SK-N-SH (cell line): Measurements from ENCODE around the gene HLF. TPM values are rescaled to one million over a fixed set of nuclear protein-coding genes. Genes with fewer than 3 reads are reported as not detected.
A peak's percentile ranks its signal among the peaks of the same experiment; 100 is the strongest.

Experiments used
- CTCF ChIA-PET: fragments of 300-600, 350-600 bp; formaldehyde crosslinking; extraction: SDS; loops from one replicate; lab custom pipeline; 2021; lab: Yijun Ruan, JAX
- POLR2A ChIA-PET: fragments of 350-600 bp; sonication (Branson Sonifier 250); formaldehyde crosslinking; extraction: SDS; loops from one replicate; lab custom pipeline; 2020; ENCODE audit warnings: antibody characterized with exemption, inconsistent platforms; lab: Yijun Ruan, JAX
- DNase-seq: peaks from one replicate; pipeline ENCODE4 v3.0.0; 2012
- H2AFZ ChIP-seq: fragments of 200-600 bp; sonication (generic); 2 replicates; pipeline ENCODE4 v1.8.1; 2016; ENCODE audit warnings: antibody characterized with exemption, mild to moderate bottlenecking, low read depth
- H3F3A ChIP-seq: fragments of 200-600 bp; sonication (generic); replicated peaks from 2 replicates; pipeline ENCODE3; 2016; ENCODE audit warnings: antibody characterized with exemption, mild to moderate bottlenecking; ENCODE audit not compliant: insufficient read depth
- H3K27ac ChIP-seq, 2 experiments: fragments of 200-500 bp in 1 of 2; fragments of 200-600 bp in 1 of 2; sonication (Bioruptor generic) in 1 of 2; sonication (generic), shearing (Covaris generic) in 1 of 2; 2 replicates each; pipeline versions ENCODE4 v1.5.1 to v1.6.1; 2014 to 2016; ENCODE audit warnings: low read depth in 2 of 2, inconsistent platforms in 1 of 2, low read length in 1 of 2, mild to moderate bottlenecking in 1 of 2, mixed read lengths in 1 of 2
- H3K27me3 ChIP-seq: fragments of 200-600 bp; sonication (generic), shearing (Covaris generic); 2 replicates; pipeline ENCODE4 v1.6.1; 2016; ENCODE audit warnings: mixed run types; ENCODE audit not compliant: insufficient read depth
- H3K36me3 ChIP-seq, 2 experiments: fragments of 200-500 bp in 1 of 2; fragments of 200-600 bp in 1 of 2; sonication (Bioruptor generic) in 1 of 2; sonication (generic) in 1 of 2; replicated peaks in 1 of 2; 2 replicates each; pipeline versions ENCODE3 to v1.5.1; 2014 to 2016; ENCODE audit warnings: low read length in 1 of 2, mild to moderate bottlenecking in 1 of 2; ENCODE audit not compliant: insufficient read depth in 2 of 2, control insufficient read depth in 1 of 2
- H3K4me1 ChIP-seq, 2 experiments: fragments of 200-500 bp in 1 of 2; fragments of 200-600 bp in 1 of 2; sonication (Bioruptor generic) in 1 of 2; sonication (generic), shearing (Covaris generic) in 1 of 2; 2 replicates each; pipeline versions ENCODE4 v1.5.1 to v1.6.1; 2014 to 2016; ENCODE audit warnings: low read depth in 1 of 2, low read length in 1 of 2, mixed run types in 1 of 2; ENCODE audit not compliant: insufficient read depth in 2 of 2, control insufficient read depth in 1 of 2
- H3K4me2 ChIP-seq: fragments of 200-600 bp; sonication (generic), shearing (Covaris generic); 2 replicates; pipeline ENCODE4 v1.6.1; 2017; ENCODE audit warnings: mixed run types
- H3K4me3 ChIP-seq, 2 experiments: fragments of 200-500 bp in 1 of 2; fragments of 200-600 bp in 1 of 2; sonication (Bioruptor generic) in 1 of 2; sonication (generic), shearing (Covaris generic) in 1 of 2; 2 replicates each; pipeline versions ENCODE4 v1.5.1 to v1.8.1; 2014 to 2016; ENCODE audit warnings: low read depth in 2 of 2, inconsistent platforms in 1 of 2, low read length in 1 of 2, mild to moderate bottlenecking in 1 of 2, mixed read lengths in 1 of 2, moderate library complexity in 1 of 2
- H3K79me2 ChIP-seq: fragments of 200-600 bp; sonication (generic); 2 replicates; pipeline ENCODE4 v1.8.1; 2017; ENCODE audit warnings: mild to moderate bottlenecking; ENCODE audit not compliant: insufficient read depth
- H3K9ac ChIP-seq: fragments of 200-600 bp; sonication (generic); 2 replicates; pipeline ENCODE4 v1.6.1; 2017; ENCODE audit warnings: mixed run types
- H3K9me2 ChIP-seq: fragments of 200-600 bp; sonication (generic); 2 replicates; pipeline ENCODE4 v1.6.1; 2017; ENCODE audit warnings: mixed run types
- H3K9me3 ChIP-seq: fragments of 200-600 bp; sonication (generic); 2 replicates; pipeline ENCODE4 v1.6.1; 2017; ENCODE audit warnings: mixed run types, mild to moderate bottlenecking, moderate library complexity
- H4K20me1 ChIP-seq: fragments of 200-600 bp; sonication (generic); 2 replicates; pipeline ENCODE4 v1.6.1; 2017; ENCODE audit warnings: mild to moderate bottlenecking, mixed run types; ENCODE audit not compliant: insufficient read depth
- CHD2 ChIP-seq: fragments of 150-350 bp; IDR thresholded peaks from 2 replicates; pipeline ENCODE4 v1.6.1; 2018; ENCODE audit warnings: low read length; ENCODE audit not compliant: partially characterized antibody
- CTCF ChIP-seq: fragments of 200-600 bp; sonication (generic); IDR thresholded peaks from 2 replicates; pipeline ENCODE4 v1.6.1; 2017; ENCODE audit warnings: antibody characterized with exemption, mild to moderate bottlenecking, moderate library complexity
- FOSL2 ChIP-seq: IDR thresholded peaks from 2 replicates; pipeline ENCODE4 v1.4.0; 2012; ENCODE audit warnings: low read depth, mild to moderate bottlenecking, moderate library complexity, borderline replicate concordance
- FOXM1 ChIP-seq: IDR thresholded peaks from 2 replicates; pipeline ENCODE4 v1.4.0; 2012; ENCODE audit warnings: low read depth, mild to moderate bottlenecking
- JUND ChIP-seq: IDR thresholded peaks from 2 replicates; pipeline ENCODE4 v1.4.0; 2012
- MAX ChIP-seq: IDR thresholded peaks from 2 replicates; pipeline ENCODE4 v1.4.0; 2012; ENCODE audit warnings: low read depth
- MXI1 ChIP-seq: IDR thresholded peaks from 2 replicates; pipeline ENCODE4 v1.6.1; 2012; ENCODE audit warnings: mild to moderate bottlenecking, low read depth, low read length, improper control_type of control experiment
- NRF1 ChIP-seq: IDR thresholded peaks from 2 replicates; pipeline ENCODE4 v1.6.1; 2012; ENCODE audit warnings: low read depth, mild to moderate bottlenecking, low read length
- POLR2AphosphoS5 ChIP-seq: IDR thresholded peaks from 2 replicates; pipeline ENCODE4 v1.6.1; 2012; ENCODE audit warnings: low read depth, low read length
- RAD21 ChIP-seq: IDR thresholded peaks from 2 replicates; pipeline ENCODE4 v1.6.1; 2012; ENCODE audit warnings: mild to moderate bottlenecking, low read length
- RCOR1 ChIP-seq: fragments of 150-350 bp; IDR thresholded peaks from 2 replicates; pipeline ENCODE4 v1.6.1; 2017; ENCODE audit warnings: antibody characterized with exemption, low read length
- REST ChIP-seq: IDR thresholded peaks from 2 replicates; pipeline ENCODE4 v1.6.1; 2012; ENCODE audit warnings: mild to moderate bottlenecking, low read depth, low read length, moderate library complexity
- RFX5 ChIP-seq: IDR thresholded peaks from 2 replicates; pipeline ENCODE4 v1.6.1; 2012; ENCODE audit warnings: mild to moderate bottlenecking, improper control_type of control experiment, low read length
- SIN3A ChIP-seq: IDR thresholded peaks from 2 replicates; pipeline ENCODE4 v1.6.1; 2012; ENCODE audit warnings: low read depth, mild to moderate bottlenecking, low read length, moderate library complexity, borderline replicate concordance
- SMC3 ChIP-seq: IDR thresholded peaks from 2 replicates; pipeline ENCODE4 v1.6.1; 2012; ENCODE audit warnings: low read depth, low read length, improper control_type of control experiment
- TAF1 ChIP-seq: IDR thresholded peaks from 2 replicates; pipeline ENCODE4 v1.6.1; 2012; ENCODE audit warnings: low read depth, mild to moderate bottlenecking, low read length, moderate library complexity, borderline replicate concordance
- TCF12 ChIP-seq: IDR thresholded peaks from 2 replicates; pipeline ENCODE4 v1.4.0; 2012
- TEAD4 ChIP-seq: IDR thresholded peaks from 2 replicates; pipeline ENCODE4 v1.4.0; 2012; ENCODE audit warnings: mild to moderate bottlenecking, borderline replicate concordance; ENCODE audit not compliant: insufficient read depth
- ZBTB33 ChIP-seq: IDR thresholded peaks from 2 replicates; pipeline ENCODE4 v1.4.0; 2012; ENCODE audit warnings: low read depth, borderline replicate concordance
- WGBS: methylation state at CpG from one replicate; pipeline ENCODE4 v1.1.6; 2017; ENCODE audit warnings: low lambda C conversion rate; 5-methylcytosine and 5-hydroxymethylcytosine counted together
- polyA plus RNA-seq, 3 experiments: library from polyadenylated mRNA; depleted of rRNA; stranded (reverse); fragments of >200 nt; gene quantifications; 2 replicates each; pipeline ENCODE4 v1.2.3, GENCODE V29; 2012

Gene HLF
- polyA plus RNA-seq, 1 of the 3 experiments (the other 2 are of a cell fraction) = 0.03 TPM

GRCh38 chr17:55348749-55349354, 84.1 kb downstream of the HLF start:
- WGBS = 9% methylated on average over 10 of the region's 10 CpGs
- POLR2A ChIA-PET = no interaction called here
- H3F3A ChIP-seq = no peaks in the 10 kb centered on the region
- H3K9me2 ChIP-seq = no peaks in the 10 kb centered on the region
- no peak overlapping the region for H3K4me2 ChIP-seq
- no peak overlapping the region for H3K27ac ChIP-seq
- peak overlapping the region; percentile 14; the same call in 1 of the 2 replicates for H2AFZ ChIP-seq
- no peaks in the 10 kb centered on the region for H3K36me3 ChIP-seq
- H3K4me3 ChIP-seq = no peak overlapping the region
- CTCF ChIA-PET = interaction anchor here (0.5 to 6.9 kb wide), 69 partner anchors 8 to 432 kb away, joined by 3 to 104 read pairs (median 4); partner anchors contain the start of genes HLF and SMIM36
- peaks cover 0 to 2% of the 10 kb centered on the region in 2 experiments; a peak in 1 of 4 replicates for H3K4me1 ChIP-seq
- no peak overlapping the region for H3K9ac ChIP-seq
- H3K27me3 ChIP-seq = no peaks in the 10 kb centered on the region
- H4K20me1 ChIP-seq = no peaks in the 10 kb centered on the region
- no peaks in the 10 kb centered on the region for H3K9me3 ChIP-seq
- no peaks in the 10 kb centered on the region for H3K79me2 ChIP-seq
- peak; percentile 57 for DNase-seq
- TF ChIP-seq CTCF (peak; percentile 98), CHD2 (peak; percentile 17), JUND (no peak), SMC3 (peak; percentile 98), NRF1 (peak; percentile 25; the same call in 1 of the 2 replicates), RCOR1 (no peak), MAX (no peak), RAD21 (peak; percentile 91), RFX5 (peak; percentile 10; the same call in 1 of the 2 replicates)

GRCh38 chr17:55350825-55351205, 86.1 kb downstream of the HLF start:
- H3F3A ChIP-seq = no peaks in the 10 kb centered on the region
- no peak for DNase-seq
- no peak overlapping the region for H2AFZ ChIP-seq
- H3K27ac ChIP-seq = no peak overlapping the region
- no peaks in the 10 kb centered on the region for H3K9me3 ChIP-seq
- H3K9ac ChIP-seq = no peak overlapping the region
- no peaks in the 10 kb centered on the region for H3K79me2 ChIP-seq
- no peak overlapping the region for H3K4me2 ChIP-seq
- H3K4me1 ChIP-seq = peaks cover 0 to 2% of the 10 kb centered on the region in 2 experiments; a peak in 1 of 4 replicates
- no peak overlapping the region for H3K4me3 ChIP-seq
- H3K27me3 ChIP-seq = no peaks in the 10 kb centered on the region
- ChIA-PET POLR2A (no interaction called here), CTCF (interaction anchor here (0.7 to 6.9 kb wide), 5 partner anchors 8 to 359 kb away, joined by 3 to 104 read pairs (median 30); no protein-coding TSS in a partner anchor)
- WGBS = 42% methylated on average over 2 of the region's 2 CpGs
- no peaks in the 10 kb centered on the region for H4K20me1 ChIP-seq
- H3K36me3 ChIP-seq = no peaks in the 10 kb centered on the region
- H3K9me2 ChIP-seq = no peaks in the 10 kb centered on the region
- TF ChIP-seq MXI1 = no peak
- no peak for TF ChIP-seq TEAD4
- TF ChIP-seq POLR2AphosphoS5 = no peak
- TF ChIP-seq RFX5 = no peak
- no peak for TF ChIP-seq REST
- no peak for TF ChIP-seq ZBTB33
- no peak for TF ChIP-seq RAD21
- TF ChIP-seq SMC3 = no peak
- no peak for TF ChIP-seq TCF12
- no peak for TF ChIP-seq TAF1
- no peak for TF ChIP-seq FOXM1
- no peak for TF ChIP-seq FOSL2
- TF ChIP-seq SIN3A = no peak
